Smooth muscle cell of the umbilical artery (primary cell): ENCODE measurements around the gene DYNC2LI1. TPM values are rescaled to one million over a fixed set of nuclear protein-coding genes. Genes with fewer than 3 reads are reported as not detected.

Source experiments
- total RNA-seq: library from RNA; depleted of rRNA; stranded (reverse); fragments of >200 nt; gene quantifications from 2 replicates; pipeline ENCODE4 v1.2.3, GENCODE V29; 2014

DYNC2LI1 gene
- 29.7 and 33.6 TPM in 2 replicates for total RNA-seq

GRCh38 chr2:43773876-43774613 is at the start of gene DYNC2LI1:
DYNC2LI1 (plus strand) TSS chr2:43774039; CDS start chr2:43774139, 100 bp downstream.

GRCh38 chr2:43838560-43839267 is 64.9 kb downstream of the DYNC2LI1 start, which contains the start of the genes ABCG5 and ABCG8:
ABCG5 (minus strand) TSS chr2:43838839; CDS start chr2:43838679, 160 bp downstream.
ABCG8 (plus strand) TSS chr2:43838971; CDS start chr2:43839054, 83 bp downstream.

Other genes starting within 250 kb of the DYNC2LI1 start
- gene THADA, start 178.0 kb upstream of the DYNC2LI1 start, total RNA-seq, result 29.7 and 34.6 TPM in 2 replicates
- 0.55 and 1.8 TPM in 2 replicates for gene PLEKHH2, start 136.8 kb upstream of the DYNC2LI1 start, total RNA-seq
- gene C1GALT1C1L, start 97.6 kb upstream of the DYNC2LI1 start, total RNA-seq, result 0.74 and 1.2 TPM in 2 replicates
- not detected in 2 replicates for gene ABCG5, start 64.8 kb downstream of the DYNC2LI1 start, total RNA-seq
- not detected in 2 replicates for gene ABCG8, start 64.9 kb downstream of the DYNC2LI1 start, total RNA-seq
- 57.6 and 102 TPM in 2 replicates for gene LRPPRC, start 221.9 kb downstream of the DYNC2LI1 start, total RNA-seq